GM21786 (cell line): ENCODE data around the gene RMI1.
A peak's percentile ranks its signal among the peaks of the same experiment; 100 is the strongest.
"Not testable (repeated sequence)": the region's sequence is repeated elsewhere in the genome, so short reads cannot be mapped to it uniquely, and the experiment has no call there.

ENCODE experiments used
- ATAC-seq: cut with Tn5 transposase; IDR thresholded peaks from one replicate; pipeline ENCODE4 v1.9.1; 2021; ENCODE audit not compliant: unreplicated experiment

Gene RMI1

DNA sequence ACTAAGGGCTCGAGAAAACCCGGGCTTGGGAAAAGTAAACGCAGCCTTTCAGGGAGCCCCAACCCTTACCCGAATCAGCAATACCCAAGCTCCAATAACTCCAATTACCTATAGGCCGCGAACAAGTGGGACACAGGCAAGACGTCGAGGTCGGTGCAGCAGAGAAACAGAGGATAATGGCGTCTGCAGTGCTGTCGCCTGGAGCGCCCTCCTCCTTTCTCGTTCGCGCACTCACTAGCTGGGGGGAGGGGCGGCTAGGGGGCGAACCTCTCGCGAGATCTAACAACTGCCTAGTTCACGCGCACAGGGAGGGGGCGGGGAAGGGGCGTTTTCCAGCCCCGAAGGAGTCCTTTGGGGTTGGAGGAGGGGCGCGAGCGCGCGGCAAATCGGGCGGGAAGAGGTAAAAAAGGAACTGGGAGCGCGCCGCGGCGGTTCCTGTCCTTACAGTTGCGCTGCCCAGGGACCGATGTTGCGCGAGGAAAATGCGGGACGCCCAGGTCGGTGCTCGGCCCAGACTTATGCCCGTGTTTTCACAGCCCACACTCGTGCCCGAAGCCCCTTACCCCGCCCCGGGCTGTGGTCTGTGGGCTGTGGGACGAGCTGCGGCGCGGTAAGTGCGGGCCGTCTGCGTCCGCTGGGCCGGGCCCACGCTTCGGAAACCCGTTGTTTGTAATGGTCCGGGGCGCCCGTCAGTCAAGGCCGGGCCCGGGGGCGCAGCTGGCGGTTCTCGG lies at the start of gene RMI1:
Gene RMI1 (plus strand): TSS at position 411 of the 731 bp plus-strand sequence. CDS start 20,182 bp downstream, outside the sequence.
- ATAC-seq, result peak; percentile 65

DNA sequence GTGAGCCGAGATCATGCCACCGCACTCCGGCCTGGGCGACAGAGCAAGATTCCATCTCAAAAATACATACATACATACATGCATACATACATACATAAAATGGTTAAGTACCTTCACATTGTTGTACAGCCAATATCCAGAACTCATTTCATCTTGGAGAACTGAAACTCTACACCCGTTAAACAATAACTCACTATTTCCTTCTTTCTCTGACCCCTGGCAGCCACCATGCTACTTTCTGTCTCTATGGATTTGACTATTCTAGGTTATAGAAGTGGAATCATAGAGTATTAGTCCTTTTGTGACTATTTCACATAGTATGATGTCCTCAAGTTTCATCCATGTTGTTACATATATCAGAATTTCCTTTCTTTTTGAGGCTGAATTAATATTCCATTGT lies 49.7 kb upstream of the RMI1 start:
- ATAC-seq, result no peak

DNA sequence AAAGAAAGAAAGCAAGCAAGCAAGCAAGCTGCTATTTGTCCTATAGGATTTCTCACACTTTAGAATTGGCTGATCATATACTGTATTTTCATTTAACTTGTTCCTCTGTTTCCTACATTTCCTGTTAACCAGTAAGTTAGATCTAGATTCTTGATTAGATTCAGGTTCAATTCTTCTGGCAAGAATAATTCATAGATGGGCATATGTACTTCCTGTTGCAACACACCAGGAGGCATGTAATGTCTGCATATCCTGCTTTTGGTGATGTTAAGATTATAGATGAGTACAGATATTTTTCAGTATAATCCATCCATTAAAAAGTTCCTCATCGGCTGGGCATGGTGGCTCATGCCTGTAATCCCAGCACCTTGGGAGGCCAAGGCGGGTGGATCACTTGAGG lies 48.6 kb upstream of the RMI1 start:
- ATAC-seq, result no peak

DNA sequence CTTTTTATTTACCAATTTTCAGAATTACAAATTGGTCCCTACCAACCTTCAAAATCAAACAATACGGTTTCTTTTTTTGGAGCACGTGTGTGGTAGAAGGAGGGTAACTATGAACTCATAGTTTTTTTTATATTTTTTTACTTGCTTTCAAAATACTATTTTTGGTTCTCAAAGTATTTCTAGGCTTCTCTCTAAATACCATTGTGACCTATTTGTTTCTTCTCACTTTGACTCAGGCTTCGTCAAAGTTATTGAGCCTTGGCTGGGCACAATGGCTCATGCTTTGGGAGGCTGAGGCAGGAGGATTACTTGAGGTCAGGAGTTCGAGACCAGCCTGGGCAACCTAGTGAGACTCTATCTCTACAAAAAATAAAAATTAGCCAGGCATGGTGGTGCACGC lies 47.8 kb upstream of the RMI1 start:
- ATAC-seq, result no peak

DNA sequence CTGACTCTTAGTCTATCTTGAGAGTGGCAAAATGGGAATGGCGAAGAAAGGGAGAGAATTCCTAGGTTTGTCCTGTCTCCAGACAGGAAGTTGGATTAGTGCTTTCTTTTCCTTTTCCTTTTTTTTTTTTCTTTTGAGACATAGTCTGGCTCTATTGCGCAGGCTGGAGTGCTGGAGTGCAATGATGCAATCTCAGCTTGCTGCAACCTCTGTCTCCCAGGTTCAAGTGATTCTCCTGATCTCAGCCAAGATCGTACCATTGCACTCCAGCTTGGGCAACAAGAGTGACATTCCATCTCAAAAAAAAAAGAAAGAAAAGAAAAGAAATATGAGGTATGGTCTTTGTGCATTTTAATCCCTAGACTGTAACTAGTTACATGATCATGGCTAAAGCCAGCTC lies 46.8 kb upstream of the RMI1 start:
- no peak for ATAC-seq

DNA sequence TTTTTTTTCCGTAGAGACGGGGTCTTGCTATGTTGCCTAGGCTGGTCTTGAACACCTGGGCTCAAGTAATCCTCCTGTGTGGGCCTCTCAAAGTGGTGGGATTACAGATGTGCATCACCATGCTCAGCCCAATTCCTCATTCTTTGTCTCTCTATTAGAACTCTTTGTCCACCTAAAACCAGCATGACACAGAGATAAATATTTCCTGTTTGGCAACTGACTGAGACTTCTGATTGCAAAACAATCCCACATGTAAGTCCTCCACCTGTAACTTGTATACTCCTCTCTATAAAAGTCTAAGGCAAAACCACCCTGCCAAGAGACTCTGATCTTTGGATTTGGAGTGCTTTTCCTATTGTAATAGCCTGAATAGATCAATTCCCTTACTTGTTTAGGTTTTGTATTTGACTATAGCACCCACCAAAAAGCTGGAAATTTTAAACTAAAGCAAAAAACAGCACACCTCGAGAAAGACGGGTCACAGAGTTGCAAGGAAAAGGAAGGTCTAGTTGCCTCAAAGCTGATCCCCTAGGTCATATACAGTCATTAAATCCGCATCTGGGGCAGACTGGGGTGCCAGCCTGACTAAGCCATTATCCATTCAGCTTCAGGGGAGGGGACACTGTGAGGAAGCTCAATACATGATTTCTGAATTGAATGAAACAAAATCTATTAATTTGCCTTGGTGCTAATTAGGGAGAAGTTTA lies 45.9 kb upstream of the RMI1 start:
- ATAC-seq, result no peak

DNA sequence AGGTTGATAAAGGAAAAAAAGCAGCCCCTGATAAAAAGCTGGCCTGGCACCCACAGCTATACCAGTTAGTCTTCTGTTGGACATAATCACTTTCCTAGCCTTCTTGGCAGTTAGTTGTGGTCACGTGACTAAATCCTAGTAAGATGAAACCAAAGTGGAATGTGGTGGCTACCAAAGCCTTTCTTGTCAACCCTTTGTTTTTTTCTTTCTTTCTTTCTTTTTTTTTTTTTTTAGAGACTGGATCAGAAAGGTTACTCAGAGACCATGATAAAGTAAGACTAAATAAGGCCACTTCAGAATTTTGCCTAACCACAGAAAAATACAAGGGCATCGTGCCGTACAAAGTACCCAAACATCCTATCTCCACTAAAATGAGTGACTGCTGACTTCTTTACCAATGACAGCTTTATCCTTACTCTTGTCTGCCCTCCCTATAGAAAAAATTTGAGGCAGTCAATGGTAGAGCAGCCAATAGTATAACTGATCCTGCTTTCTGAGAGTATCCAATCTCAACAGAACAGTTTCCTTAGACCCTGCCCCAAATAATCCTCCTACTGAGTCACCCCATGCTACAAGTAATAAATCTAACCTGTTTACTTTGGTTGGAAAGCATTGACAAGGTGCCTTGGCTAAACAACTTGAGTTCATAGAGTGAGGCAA lies 45.2 kb upstream of the RMI1 start:
- ATAC-seq, result no peak

DNA sequence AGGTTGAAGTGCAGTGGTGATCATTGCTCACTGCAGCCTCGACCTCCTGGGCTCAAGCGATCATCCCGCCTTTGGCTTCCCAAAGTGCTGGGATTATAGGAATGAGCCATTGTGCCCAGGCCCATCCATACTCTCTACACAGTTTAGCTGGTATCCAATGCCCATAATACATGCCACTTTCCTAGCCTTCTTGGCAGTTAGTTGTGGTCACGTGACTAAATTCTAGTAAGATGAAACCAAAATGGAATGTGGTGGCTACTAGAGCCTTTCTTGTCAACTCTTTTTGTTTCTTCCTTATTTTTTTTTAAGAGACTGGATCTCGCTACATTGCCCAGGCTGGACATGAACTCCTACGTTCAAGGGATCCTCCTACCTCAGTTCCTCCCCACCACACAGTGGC lies 44.1 kb upstream of the RMI1 start:
- no peak for ATAC-seq

DNA sequence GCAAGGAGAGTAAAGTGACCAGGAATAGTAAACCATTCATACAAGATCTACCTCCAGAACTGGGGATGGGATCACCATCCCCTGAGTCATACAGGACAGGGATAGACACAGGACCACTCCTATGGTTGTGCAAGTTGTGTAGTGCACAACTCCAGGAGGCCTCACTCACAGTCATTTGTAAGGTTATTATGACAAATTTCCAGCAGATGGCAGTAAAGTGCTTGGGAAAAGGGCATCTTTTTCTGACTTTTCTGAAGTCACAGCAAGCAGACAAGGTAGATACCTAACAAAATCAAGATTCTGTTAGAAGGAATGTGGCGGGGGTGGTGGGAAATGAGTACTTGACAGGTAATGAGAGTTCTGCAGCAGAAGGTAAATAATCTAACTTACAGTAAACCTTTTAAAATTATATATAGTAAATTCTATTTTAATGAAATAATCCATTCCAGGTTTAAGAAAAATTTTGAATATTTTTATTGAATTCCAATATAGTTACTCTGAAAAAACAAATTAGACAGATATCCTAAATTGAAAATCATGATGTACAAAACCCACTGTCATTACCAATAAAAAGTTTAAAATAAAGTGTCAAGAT lies 42.6 kb upstream of the RMI1 start:
- no peak for ATAC-seq

DNA sequence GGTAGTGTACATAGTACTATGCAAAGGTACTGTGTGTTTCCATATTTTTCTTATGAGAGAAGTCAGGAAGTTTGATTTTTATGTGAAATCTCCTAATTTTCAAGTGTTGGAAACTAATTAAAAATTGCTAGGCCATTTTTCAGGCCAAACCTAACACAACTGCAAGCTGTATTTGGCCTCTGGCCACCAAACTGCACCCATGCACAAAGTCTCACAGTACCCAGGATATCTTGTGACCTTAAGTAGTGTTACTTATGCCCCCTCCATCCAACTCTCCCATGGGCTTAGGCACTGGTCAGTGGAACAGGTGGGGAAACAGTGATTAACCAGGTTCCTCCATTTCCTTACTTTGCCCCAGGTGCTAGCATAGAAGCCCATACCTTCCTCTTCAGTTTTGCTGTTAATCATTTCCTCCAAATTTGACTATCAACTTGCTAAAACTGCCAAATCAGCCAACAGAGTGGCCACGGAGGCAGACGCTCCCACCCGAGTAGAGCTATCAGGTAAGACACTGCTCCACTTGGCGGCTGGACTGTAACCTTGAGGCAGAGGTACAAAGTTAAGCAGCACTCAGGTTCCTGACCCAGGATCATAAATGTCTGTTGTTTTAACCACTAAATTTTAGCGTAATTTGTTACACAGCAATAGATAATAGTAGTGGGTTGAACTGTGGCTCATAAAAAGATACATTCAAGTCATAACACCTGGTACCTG lies 39.9 kb upstream of the RMI1 start:
- ATAC-seq, result no peak

DNA sequence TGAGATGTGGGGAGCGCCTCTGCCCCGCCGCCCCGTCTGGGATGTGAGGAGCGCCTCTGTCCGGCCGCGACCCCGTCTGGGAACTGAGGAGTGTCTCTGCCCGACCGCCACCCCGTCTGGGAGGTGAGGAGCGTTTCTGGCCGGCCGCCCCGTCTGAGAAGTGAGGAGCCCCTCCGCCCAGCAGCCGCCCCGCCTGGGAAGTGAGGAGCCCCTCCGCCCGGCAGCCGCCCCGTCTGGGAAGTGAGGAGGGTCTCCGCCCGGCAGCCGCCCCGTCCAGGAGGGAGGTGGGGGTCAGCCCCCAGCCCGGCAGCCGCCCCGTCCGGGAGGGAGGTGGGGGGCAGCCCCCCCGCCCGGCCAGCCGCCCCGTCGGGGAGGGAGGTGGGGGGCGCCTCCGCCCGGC lies 32.5 kb upstream of the RMI1 start:
- ATAC-seq, result not testable (repeated sequence)

DNA sequence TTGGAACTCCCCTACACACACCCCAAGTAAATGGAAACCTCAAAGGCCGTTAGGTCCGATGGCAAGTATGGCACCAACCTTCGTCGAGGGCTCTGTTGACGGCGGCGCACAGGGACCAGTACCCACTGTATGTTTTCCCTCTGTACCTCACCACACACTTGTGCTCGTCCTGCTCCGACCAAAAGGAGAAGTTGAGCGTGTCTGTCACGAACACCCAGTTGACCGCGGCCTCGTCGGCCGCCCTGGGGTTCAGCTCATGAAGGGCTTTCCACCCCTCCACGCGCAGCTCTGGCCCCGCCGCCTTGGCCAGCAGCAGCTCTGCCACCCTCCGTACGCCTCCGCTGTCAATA lies 24.5 kb upstream of the RMI1 start:
- peak; percentile 38 for ATAC-seq

DNA sequence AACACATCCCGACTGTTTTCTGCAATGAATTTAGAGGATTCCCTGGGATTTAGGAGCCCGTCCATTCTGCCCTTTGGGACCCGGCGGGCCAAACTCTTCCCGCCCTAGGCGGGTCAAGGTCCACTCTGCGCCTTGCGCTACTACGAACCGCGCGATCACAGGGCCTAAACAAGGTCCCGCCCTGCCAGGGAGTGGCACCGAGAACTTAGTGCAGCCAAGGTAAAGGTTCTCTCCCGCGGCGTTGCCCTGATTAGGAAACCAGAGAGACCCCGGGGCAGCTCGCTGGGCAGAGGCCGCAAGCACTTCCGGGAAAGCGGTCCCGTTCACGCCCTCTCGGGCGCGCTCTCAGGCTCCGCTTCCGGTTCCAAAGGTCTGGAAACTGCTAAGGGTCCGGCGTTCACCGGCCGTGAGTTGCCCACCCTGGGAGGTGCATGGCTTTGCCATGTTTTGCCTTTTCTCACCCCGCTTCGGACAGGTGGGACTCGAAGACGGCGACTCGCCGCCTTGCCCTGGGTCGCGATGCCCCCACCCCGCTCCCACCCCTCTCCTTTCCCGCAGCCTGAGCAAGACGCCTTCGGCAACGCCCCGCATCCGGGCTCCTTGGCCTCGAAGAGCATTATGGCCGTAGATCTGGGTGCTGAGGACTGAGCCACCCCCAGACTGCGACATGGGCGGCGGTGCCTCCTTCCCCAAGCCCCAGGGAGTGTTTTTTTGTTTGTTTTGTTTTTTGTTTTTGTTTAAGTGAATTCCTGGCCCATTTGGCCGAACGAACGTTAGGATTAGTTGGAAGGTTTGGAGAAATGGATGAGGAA lies 24.0 kb upstream of the RMI1 start:
- peak; percentile 85 for ATAC-seq

DNA sequence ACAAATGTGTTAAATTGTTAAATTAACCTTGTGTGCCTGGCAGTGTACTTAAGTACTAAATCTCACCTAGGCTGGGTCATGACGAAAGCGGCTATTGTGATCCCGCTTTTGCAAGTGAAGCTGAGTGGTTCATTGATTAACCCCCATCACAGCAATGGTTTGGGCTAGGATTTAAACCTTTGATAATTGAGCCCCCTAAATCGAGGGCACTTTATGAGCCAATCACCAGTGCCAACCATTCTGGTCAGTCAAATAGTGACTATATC lies 23.4 kb upstream of the RMI1 start:
- ATAC-seq, result no peak

DNA sequence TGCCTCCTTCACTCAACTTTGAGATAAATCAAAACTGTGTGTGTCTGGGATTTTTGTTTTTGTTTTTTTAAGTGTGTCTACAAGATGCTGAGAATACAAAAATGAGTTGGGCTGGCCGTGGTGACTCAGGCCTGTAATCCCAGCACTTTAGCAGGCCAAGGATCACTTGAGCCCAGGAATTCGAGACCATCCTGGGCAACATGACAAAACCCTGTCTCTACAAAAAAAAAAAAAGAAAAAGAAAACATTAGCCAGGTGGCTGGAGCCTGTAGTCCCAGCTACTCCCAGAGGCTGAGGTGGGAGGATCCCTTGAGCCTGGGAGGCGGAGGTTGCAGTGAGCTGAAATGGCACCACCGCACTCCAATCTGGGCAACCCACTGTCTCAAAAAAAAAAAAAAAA lies 21.5 kb upstream of the RMI1 start:
- ATAC-seq, result no peak

DNA sequence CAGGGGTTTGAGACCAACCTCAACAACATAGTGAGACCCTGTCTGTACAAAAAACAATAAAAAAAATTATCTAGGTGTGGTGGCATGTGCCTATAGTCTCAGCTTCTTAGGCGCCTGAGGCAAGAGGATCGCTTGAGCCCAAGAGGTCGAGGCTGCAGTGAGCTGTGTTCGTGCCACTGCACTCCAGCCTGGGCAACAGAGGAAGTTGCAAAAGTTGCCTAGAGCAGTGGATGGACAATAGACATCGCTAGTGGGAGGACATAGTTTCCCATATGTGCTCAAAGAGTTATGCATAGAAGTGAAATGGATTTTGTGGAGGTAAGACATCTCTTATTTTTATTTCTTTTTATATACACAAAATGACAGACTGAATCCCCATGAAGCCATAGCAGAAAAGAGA lies 19.6 kb upstream of the RMI1 start:
- ATAC-seq, result no peak

DNA sequence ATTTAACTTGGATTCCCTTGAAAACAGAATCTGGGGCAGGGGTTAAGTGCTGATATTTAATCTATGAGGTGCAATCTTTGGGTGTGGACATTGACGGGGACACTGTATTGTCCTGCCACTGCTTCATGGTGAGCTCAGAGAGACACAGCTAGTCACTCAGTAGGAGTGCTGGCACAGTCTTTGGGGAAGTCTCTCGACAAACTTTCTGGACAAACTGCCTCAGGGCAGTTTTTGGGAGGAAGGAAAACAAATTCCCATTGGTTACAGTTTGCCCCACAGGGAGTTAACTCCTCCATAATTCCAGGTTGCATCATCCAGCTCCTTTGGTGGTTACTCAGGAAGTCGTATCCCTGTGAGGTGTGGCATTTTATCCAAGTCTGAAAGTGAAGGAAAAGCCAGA lies 18.4 kb upstream of the RMI1 start:
- ATAC-seq, result no peak

DNA sequence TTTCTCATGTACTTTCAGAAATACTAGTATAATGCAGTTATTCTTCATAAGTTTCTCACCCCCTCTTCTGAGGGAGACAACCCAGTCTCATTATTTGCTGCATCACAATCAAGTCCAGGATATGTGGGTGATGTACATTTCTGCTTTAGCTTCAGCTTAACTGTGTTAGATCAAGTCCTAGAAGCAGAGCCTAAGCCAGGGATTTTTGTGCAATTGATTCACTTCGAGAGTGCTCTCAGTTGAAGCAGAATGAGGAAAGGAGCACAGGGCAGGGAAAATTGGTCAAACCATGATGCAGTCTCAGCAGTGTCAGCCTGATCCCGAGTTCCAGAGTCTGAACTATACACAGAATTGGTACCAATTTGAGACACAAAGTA lies 15.6 kb upstream of the RMI1 start:
- no peak for ATAC-seq

DNA sequence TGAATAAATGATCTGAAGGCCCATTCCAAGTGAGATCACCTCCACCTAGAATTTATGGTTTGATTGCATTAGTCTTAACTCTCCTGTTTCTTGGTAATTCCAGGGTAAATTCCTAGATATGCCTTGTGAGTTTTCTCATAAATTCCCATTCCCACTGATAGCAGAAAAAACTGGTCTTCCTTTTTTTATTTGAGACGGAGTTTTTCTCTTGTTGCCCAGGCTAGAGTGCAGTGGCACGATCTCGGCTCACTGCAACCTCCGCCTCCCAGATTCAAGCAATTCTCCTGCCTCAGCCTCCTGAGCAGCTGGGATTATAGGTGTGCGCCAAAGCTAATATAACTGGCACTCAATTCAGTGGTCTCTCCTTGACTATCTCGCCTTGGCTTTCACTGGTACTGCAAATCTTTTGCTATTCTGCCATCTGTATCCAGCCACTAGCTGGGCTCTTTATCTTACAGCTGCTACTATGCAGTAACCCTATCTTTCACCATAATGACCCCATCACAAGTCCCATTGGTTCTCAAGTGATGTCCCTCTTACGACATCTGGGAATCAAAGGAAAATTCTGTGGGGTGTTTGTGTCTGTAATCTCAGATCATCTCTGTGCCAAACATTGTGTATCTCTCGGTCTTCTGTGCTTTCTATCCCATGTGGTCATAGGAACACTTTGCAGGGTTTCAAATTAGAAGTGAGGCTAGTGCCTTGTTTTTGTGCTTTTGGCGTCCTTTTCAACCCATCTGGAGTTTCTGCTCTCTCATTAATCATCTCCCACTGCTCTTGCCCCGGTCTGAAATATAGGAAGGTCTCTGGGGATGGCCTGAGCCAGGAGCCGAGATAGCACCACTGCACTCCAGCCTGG lies 15.0 kb upstream of the RMI1 start:
- ATAC-seq, result no peak

DNA sequence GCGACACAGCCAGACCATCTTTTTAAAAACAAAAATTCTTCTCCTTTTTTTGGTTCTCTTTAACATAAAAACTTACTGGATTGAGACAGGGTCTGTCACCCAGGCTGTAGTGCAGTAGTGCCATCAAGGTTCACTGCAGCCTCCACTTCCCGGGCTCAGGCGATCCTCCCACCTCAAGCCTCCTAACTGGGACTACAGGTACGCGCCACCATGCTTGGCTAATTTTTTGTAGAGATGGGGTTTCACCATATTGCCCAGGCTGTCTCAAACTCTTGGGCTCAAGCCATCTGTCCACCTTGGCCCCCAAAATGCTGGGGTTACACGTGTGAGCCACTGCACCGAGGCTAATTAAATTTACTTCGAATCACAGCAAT lies 14.4 kb upstream of the RMI1 start:
- ATAC-seq, result no peak
